Ascending aorta (tissue), 2 donors: ENCODE measurements around the gene GJD4. TPM values are rescaled to one million over a fixed set of nuclear protein-coding genes. Genes with fewer than 3 reads are reported as not detected.

Experiments used
- DNase-seq, 2 donors: peaks; one replicate each; pipeline ENCODE4 v3.0.0-alpha.2; 2019; ENCODE audit warnings: low spot score in 2 of 2
- H3K27ac ChIP-seq, 2 donors: fragments of 200-600 bp; sonication (generic); one replicate each; pipeline ENCODE4 v1.5.1; 2016 to 2017; ENCODE audit warnings: mild to moderate bottlenecking in 1 of 2
- H3K27me3 ChIP-seq: fragments of 200-600 bp; sonication (generic); one replicate; pipeline ENCODE4 v1.5.1; 2017
- H3K36me3 ChIP-seq, 2 donors: fragments of 200-600 bp; sonication (generic); one replicate each; pipeline ENCODE4 v1.5.1; 2016
- H3K4me1 ChIP-seq, 2 donors: fragments of 200-600 bp; sonication (generic); one replicate each; pipeline ENCODE4 v1.5.1; 2016 to 2017; ENCODE audit warnings: mild to moderate bottlenecking in 1 of 2
- H3K4me3 ChIP-seq, 2 donors: fragments of 200-600 bp; sonication (generic); one replicate each; pipeline ENCODE4 v1.5.1; 2016 to 2017; ENCODE audit warnings: mild to moderate bottlenecking in 1 of 2
- H3K9me3 ChIP-seq, 2 donors: fragments of 200-600 bp; sonication (generic); one replicate each; pipeline ENCODE4 v1.5.1; 2016
- intact Hi-C: fragments of 100-400 bp; cut with DNase I; formaldehyde crosslinking; loops from one replicate; pipeline ENCODE4 v1.15.1; 2023
- total RNA-seq: library from RNA; depleted of rRNA; stranded (reverse); fragments of >200 nt; gene quantifications from one replicate; pipeline ENCODE4 v1.1.0, GENCODE V29; 2016
- TF ChIP-seq, protein P1 (sequence below), 3 experiments: fragments of 200-600 bp in 2 of 3; fragments of 450-650 bp in 1 of 3; sonication (generic) in 2 of 3; IDR thresholded peaks; one replicate each; pipeline ENCODE4 v1.5.1; 2016 to 2019; ENCODE audit warnings: antibody characterized with exemption in 3 of 3, mild to moderate bottlenecking in 1 of 3, moderate library complexity in 1 of 3

GJD4 gene
- total RNA-seq, 1 donor from 2014 or later = not detected

DNA sequence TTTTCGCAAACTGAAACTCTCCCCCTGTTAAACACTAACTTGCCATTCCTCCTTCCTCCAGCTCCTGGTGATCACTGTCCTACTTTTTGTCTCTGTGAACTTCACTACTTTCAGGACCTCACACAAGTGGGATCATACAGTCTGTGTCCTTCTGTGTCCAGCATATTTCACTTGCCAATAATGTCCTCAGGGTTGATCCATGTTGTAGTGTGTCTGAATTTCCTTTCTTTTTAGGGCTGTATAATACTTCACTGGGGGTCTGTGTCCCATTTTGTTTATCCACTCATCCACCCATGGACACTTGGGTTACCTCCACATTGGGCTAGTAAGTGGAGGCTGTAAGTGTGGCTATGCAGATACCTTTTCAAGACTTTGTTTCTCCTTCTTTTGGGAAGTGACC, 42.7 kb upstream of the GJD4 start:
- no peak overlapping the region for H3K4me3 ChIP-seq
- intact Hi-C loops = loop anchor here (2.0 to 10.0 kb wide), 3 partner anchors 226 to 438 kb away; partner anchors contain the start of genes CCNY and CREM
- no peak for DNase-seq

DNA sequence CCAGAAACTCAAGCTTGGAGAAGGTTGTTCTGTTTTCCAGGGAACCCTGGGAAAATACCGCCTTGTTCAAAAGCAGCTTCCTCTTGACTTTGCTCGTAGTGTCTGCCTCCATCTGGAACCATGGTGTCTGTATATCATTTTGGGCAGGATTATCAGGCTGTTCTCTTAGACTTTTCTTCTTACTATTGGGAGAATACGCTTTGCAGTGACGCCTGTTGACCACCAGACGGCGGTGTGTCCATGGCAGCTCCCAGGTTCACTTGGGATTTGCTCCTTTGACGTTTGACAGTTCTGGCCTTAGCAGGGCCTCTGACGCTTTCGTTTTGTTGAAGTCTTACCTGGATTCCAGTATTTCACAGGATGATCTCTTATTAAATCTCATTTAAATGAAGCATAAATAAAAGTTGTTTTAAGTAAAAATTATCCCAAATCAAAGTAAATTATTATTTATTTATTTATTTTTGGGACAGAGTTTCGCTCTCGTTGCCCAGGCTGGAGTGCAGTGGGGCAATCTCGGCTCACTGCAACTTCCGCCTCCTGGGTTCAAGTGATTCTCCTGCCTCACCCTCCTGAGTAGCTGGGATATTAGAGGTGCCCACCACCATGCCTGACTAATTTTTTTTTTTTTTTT, 41.8 kb upstream of the GJD4 start:
- Histone ChIP-seq H3K4me1 (peaks cover 0 to 22% of the 10 kb centered on the region in 2 donors), H3K4me3 (no peak overlapping the region), H3K9me3 (no peaks in the 10 kb centered on the region), H3K27ac (peak overlapping the region in 1 of 2 donors; percentile 3), H3K27me3 (no peaks in the 10 kb centered on the region), H3K36me3 (peaks cover under 1 to 25% of the 10 kb centered on the region in 2 donors)
- intact Hi-C loops = loop anchor here (2.0 to 10.0 kb wide), 3 partner anchors 227 to 439 kb away; partner anchors contain the start of genes CCNY and CREM
- peak in 1 of 2 donors; percentile 71 for DNase-seq
- TF ChIP-seq, protein P1, sequence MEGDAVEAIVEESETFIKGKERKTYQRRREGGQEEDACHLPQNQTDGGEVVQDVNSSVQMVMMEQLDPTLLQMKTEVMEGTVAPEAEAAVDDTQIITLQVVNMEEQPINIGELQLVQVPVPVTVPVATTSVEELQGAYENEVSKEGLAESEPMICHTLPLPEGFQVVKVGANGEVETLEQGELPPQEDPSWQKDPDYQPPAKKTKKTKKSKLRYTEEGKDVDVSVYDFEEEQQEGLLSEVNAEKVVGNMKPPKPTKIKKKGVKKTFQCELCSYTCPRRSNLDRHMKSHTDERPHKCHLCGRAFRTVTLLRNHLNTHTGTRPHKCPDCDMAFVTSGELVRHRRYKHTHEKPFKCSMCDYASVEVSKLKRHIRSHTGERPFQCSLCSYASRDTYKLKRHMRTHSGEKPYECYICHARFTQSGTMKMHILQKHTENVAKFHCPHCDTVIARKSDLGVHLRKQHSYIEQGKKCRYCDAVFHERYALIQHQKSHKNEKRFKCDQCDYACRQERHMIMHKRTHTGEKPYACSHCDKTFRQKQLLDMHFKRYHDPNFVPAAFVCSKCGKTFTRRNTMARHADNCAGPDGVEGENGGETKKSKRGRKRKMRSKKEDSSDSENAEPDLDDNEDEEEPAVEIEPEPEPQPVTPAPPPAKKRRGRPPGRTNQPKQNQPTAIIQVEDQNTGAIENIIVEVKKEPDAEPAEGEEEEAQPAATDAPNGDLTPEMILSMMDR (IDR thresholded peaks at IDR 0.05) = peak; percentile 77 to 99 (median 96)

More for the DNA sequence above, 42.7 kb upstream of the GJD4 start:
- H3K9me3 ChIP-seq = no peaks in the 10 kb centered on the region
- H3K36me3 ChIP-seq = peaks cover 2 to 16% of the 10 kb centered on the region in 2 donors
- TF ChIP-seq, protein P1 (IDR thresholded peaks at IDR 0.05) = no peak
- H3K27me3 ChIP-seq = no peaks in the 10 kb centered on the region
- H3K27ac ChIP-seq = no peak overlapping the region
- H3K4me1 ChIP-seq = peaks cover 0 to 22% of the 10 kb centered on the region in 2 donors

DNA sequence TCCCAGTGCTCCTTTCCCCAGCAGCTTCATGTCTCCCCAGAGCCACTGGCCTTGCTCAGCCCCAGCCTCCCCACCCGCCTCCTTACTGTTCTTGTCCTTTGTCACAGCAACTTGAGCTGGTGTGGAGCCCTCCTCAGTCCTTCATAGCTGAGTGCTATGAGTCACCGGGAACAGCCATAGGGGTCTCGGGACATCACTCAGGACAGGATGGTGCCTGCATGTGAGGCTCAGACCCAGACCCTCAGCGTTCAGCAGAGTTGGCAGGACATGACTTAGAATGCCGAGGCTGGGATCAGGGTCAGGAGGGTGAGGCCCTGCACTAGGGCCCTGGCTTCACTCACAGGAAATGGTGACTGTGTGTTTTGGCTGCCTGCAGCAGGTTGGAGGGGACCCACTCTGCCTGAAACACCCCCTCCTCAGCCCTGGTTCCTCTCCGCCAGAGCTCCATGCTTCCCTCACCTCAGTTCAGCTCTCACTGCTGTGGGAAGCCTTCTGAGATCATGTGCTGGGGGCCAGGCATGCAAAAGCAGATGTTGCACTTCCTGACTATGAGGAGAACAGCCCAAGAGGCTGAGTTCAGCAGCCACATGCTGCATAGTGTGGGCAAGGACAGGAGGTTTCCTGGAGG, 40.7 kb upstream of the GJD4 start:
- TF ChIP-seq, protein P1 (IDR thresholded peaks at IDR 0.05) = no peak
- peaks cover 11 to 35% of the 10 kb centered on the region in 2 donors for H3K36me3 ChIP-seq
- peak overlapping the region; percentile 36 to 53 for H3K27ac ChIP-seq
- H3K9me3 ChIP-seq = no peaks in the 10 kb centered on the region
- no peaks in the 10 kb centered on the region for H3K27me3 ChIP-seq
- DNase-seq = no peak
- intact Hi-C loops = loop anchor here (10.0 kb wide), 2 partner anchors 320 to 440 kb away; partner anchors contain the start of gene CREM
- H3K4me1 ChIP-seq = peaks cover 0 to 22% of the 10 kb centered on the region in 2 donors
- no peak overlapping the region for H3K4me3 ChIP-seq

DNA sequence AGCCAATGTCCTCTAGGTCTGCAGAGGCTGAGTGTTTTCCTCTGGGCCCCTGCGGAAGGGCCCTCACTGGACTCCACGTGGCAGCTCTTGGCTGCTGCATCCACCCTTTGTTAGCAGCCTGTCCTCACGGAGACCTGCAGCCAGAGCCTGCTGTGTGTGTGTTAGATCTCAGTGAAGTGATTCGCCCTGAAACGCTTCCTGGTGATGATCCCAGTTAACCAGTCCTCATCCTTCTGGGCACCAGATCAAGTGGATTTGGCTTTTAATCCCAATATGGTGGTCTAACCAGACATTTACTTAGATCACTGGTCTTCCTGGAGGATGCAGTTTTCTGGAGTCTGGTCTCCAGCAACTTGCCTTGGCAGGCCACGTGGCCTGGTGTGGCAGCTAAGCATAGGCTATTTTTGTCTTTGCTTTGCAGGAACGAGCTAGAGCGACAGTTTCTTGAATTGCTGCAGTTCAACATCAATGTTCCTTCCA, 39.5 kb upstream of the GJD4 start:
- no peaks in the 10 kb centered on the region for H3K27me3 ChIP-seq
- H3K9me3 ChIP-seq = no peaks in the 10 kb centered on the region
- DNase-seq = no peak
- peaks cover 0 to 22% of the 10 kb centered on the region in 2 donors for H3K4me1 ChIP-seq
- intact Hi-C loops = loop anchor here (10.0 kb wide), 2 partner anchors 321 to 441 kb away; partner anchors contain the start of gene CREM
- TF ChIP-seq, protein P1 (IDR thresholded peaks at IDR 0.05) = no peak
- peaks cover 12 to 30% of the 10 kb centered on the region in 2 donors for H3K36me3 ChIP-seq
- H3K27ac ChIP-seq = peak overlapping the region; percentile 36 to 53
- H3K4me3 ChIP-seq = no peak overlapping the region

DNA sequence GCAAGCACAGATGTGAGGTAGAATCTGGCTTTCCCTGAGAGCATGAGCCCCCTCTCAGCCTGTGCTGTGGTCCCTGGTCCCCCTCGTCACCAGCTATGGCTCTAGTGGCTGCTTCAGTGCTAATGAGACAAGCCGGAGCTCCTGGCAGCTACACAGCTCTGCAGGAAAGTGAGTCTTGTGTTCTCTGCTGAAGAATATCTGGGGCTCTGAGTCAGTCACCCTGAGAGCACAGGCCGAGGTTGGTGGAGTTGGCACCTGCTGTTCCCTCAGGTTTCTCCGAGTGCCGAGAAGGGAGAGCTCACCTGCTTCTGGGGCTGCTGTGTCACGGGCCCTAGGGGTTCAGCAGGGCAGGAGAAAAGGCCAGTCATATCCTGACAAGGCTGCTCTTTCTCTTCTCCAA, 37.2 kb upstream of the GJD4 start:
- DNase-seq = no peak
- intact Hi-C loops = loop anchor here (10.0 kb wide), 2 partner anchors 323 to 443 kb away; partner anchors contain the start of gene CREM
- TF ChIP-seq, protein P1 (IDR thresholded peaks at IDR 0.05) = no peak
- H3K36me3 ChIP-seq = peaks cover 12 to 30% of the 10 kb centered on the region in 2 donors
- H3K4me3 ChIP-seq = no peak overlapping the region
- no peaks in the 10 kb centered on the region for H3K27me3 ChIP-seq
- no peaks in the 10 kb centered on the region for H3K9me3 ChIP-seq
- no peak overlapping the region for H3K27ac ChIP-seq
- peaks cover 0 to 22% of the 10 kb centered on the region in 2 donors for H3K4me1 ChIP-seq
